CD4-positive, alpha-beta T cell treated with Interleukin-17A for 4 hours (primary cell): ENCODE results near the gene PLXNC1.

Source experiments
- DNase-seq: peaks from one replicate; pipeline ENCODE4 v3.0.0-alpha.2; 2020; ENCODE audit warnings: mixed read lengths

The PLXNC1 gene

GRCh38 chr12:94207849-94208621 is 59.7 kb downstream of the PLXNC1 start:
- DNase-seq: peak; percentile 37

GRCh38 chr12:94208622-94208966 is 60.2 kb downstream of the PLXNC1 start:
- DNase-seq: peak; percentile 25

- no peak for DNase-seq
Measured at GRCh38 chr12:94209240-94209639, 60.9 kb downstream of the PLXNC1 start.

GRCh38 chr12:94211021-94211420 is 62.6 kb downstream of the PLXNC1 start:
- DNase-seq: no peak

GRCh38 chr12:94218233-94218632 is 69.9 kb downstream of the PLXNC1 start:
- no peak for DNase-seq

- no peak for DNase-seq
Measured at GRCh38 chr12:94219622-94220302, 71.4 kb downstream of the PLXNC1 start.

- DNase-seq: no peak
Measured at GRCh38 chr12:94220804-94221203, 72.4 kb downstream of the PLXNC1 start.

GRCh38 chr12:94222351-94223084 is 74.1 kb downstream of the PLXNC1 start:
- DNase-seq: no peak

GRCh38 chr12:94223842-94224241 is 75.5 kb downstream of the PLXNC1 start:
- no peak for DNase-seq

- DNase-seq: no peak
Measured at GRCh38 chr12:94225506-94225905, 77.1 kb downstream of the PLXNC1 start.

- DNase-seq: no peak
Measured at GRCh38 chr12:94225947-94226630, 77.7 kb downstream of the PLXNC1 start.

- no peak for DNase-seq
Measured at GRCh38 chr12:94227066-94227465, 78.7 kb downstream of the PLXNC1 start.

- no peak for DNase-seq
Measured at GRCh38 chr12:94228488-94228907, 80.1 kb downstream of the PLXNC1 start.

- no peak for DNase-seq
Measured at GRCh38 chr12:94229902-94230301, 81.5 kb downstream of the PLXNC1 start.

- no peak for DNase-seq
Measured at GRCh38 chr12:94230357-94230905, 82.1 kb downstream of the PLXNC1 start.

- no peak for DNase-seq
Measured at GRCh38 chr12:94231709-94232108, 83.3 kb downstream of the PLXNC1 start.

- no peak for DNase-seq
Measured at GRCh38 chr12:94235848-94236247, 87.5 kb downstream of the PLXNC1 start.

- DNase-seq: no peak
Measured at GRCh38 chr12:94239332-94239993, 91.1 kb downstream of the PLXNC1 start.

- DNase-seq: no peak
Measured at GRCh38 chr12:94240171-94240570, 91.8 kb downstream of the PLXNC1 start.

GRCh38 chr12:94242901-94243300 is 94.5 kb downstream of the PLXNC1 start:
- no peak for DNase-seq

- peak; percentile 40 for DNase-seq
Measured at GRCh38 chr12:94244165-94245133, 96.1 kb downstream of the PLXNC1 start.
